Liver (tissue), 9 donors: ENCODE results near the gene ATP10A. TPM values are rescaled to one million over a fixed set of nuclear protein-coding genes. Genes with fewer than 3 reads are reported as not detected.

ENCODE experiments used
- DNase-seq: peaks from one replicate; pipeline ENCODE4 v3.0.0-alpha.2; 2017; ENCODE audit warnings: low spot score
- H3K27ac ChIP-seq, 2 donors: one replicate each; pipeline ENCODE4 v1.7.0; 2013; ENCODE audit warnings: inconsistent platforms in 2 of 2, low read length in 2 of 2, control low read depth in 1 of 2, low read depth in 1 of 2, mild to moderate bottlenecking in 1 of 2
- H3K27me3 ChIP-seq, 4 donors: one replicate each; pipeline versions ENCODE4 v1.6.1 to v1.7.0; 2013; ENCODE audit warnings: low read length in 3 of 4, inconsistent platforms in 1 of 4, mild to moderate bottlenecking in 1 of 4, moderate library complexity in 1 of 4; ENCODE audit not compliant: control insufficient read depth in 4 of 4, insufficient read depth in 4 of 4
- H3K36me3 ChIP-seq, 4 donors: one replicate each; pipeline versions ENCODE4 v1.6.1 to v1.7.0; 2013; ENCODE audit warnings: low read length in 3 of 4, mild to moderate bottlenecking in 3 of 4, low read depth in 1 of 4, moderate library complexity in 1 of 4; ENCODE audit not compliant: control insufficient read depth in 4 of 4, insufficient read depth in 3 of 4
- H3K4me1 ChIP-seq, 4 donors: one replicate each; pipeline versions ENCODE4 v1.6.1 to v1.7.0; 2013; ENCODE audit warnings: low read length in 3 of 4, mild to moderate bottlenecking in 3 of 4, moderate library complexity in 1 of 4; ENCODE audit not compliant: control insufficient read depth in 4 of 4, insufficient read depth in 4 of 4
- H3K4me3 ChIP-seq, 3 donors: one replicate each; pipeline versions ENCODE4 v1.6.1 to v1.7.0; 2013; ENCODE audit warnings: low read length in 3 of 3, control low read depth in 1 of 3, low read depth in 1 of 3, mild to moderate bottlenecking in 1 of 3
- H3K9ac ChIP-seq, 2 donors: one replicate each; pipeline ENCODE4 v1.7.0; 2013; ENCODE audit warnings: low read length in 2 of 2, mild to moderate bottlenecking in 2 of 2, moderate library complexity in 2 of 2, control low read depth in 1 of 2, low read depth in 1 of 2
- H3K9me3 ChIP-seq, 4 donors: one replicate each; pipeline versions ENCODE4 v1.6.1 to v1.7.0; 2013; ENCODE audit warnings: low read length in 3 of 4; ENCODE audit not compliant: control insufficient read depth in 4 of 4
- CTCF ChIP-seq: fragments of 150-350 bp; IDR thresholded peaks from 2 replicates; pipeline ENCODE4 v1.5.1; 2017; ENCODE audit warnings: improper control_type of control experiment, low read depth, low read length; ENCODE audit not compliant: missing input control
- EGR1 ChIP-seq, 2 donors: IDR thresholded peaks; 2 replicates each; pipeline ENCODE4 v1.6.1; 2016 to 2018; ENCODE audit warnings: antibody characterized with exemption in 2 of 2, low read depth in 2 of 2
- FOXA1 ChIP-seq: IDR thresholded peaks from 2 replicates; pipeline ENCODE4 v1.6.1; 2016; ENCODE audit warnings: antibody characterized with exemption
- FOXA2 ChIP-seq: IDR thresholded peaks from 2 replicates; pipeline ENCODE4 v1.6.1; 2016; ENCODE audit warnings: antibody characterized with exemption
- GABPA ChIP-seq, 2 donors: IDR thresholded peaks in 1 of 2; conservative IDR thresholded peaks in 1 of 2; 2 replicates each; pipeline ENCODE4 v1.6.1; 2016; ENCODE audit warnings: antibody characterized with exemption in 2 of 2, mild to moderate bottlenecking in 1 of 2, moderate library complexity in 1 of 2
- HNF4A ChIP-seq, 2 donors: conservative IDR thresholded peaks; 2 replicates each; pipeline ENCODE4 v1.6.1; 2016; ENCODE audit warnings: antibody characterized with exemption in 2 of 2, mild to moderate bottlenecking in 2 of 2
- HNF4G ChIP-seq: IDR thresholded peaks from 2 replicates; pipeline ENCODE4 v1.6.1; 2016; ENCODE audit warnings: antibody characterized with exemption
- JUND ChIP-seq, 2 donors: IDR thresholded peaks; 2 replicates each; pipeline ENCODE4 v1.6.1; 2016; ENCODE audit warnings: antibody characterized with exemption in 2 of 2
- MAX ChIP-seq: IDR thresholded peaks from 2 replicates; pipeline ENCODE4 v1.6.1; 2016; ENCODE audit warnings: antibody characterized with exemption
- NR2F2 ChIP-seq: IDR thresholded peaks from 2 replicates; pipeline ENCODE4 v1.6.1; 2016; ENCODE audit warnings: antibody characterized with exemption
- RAD21 ChIP-seq, 2 donors: IDR thresholded peaks; 2 replicates each; pipeline ENCODE4 v1.6.1; 2016; ENCODE audit warnings: antibody characterized with exemption in 2 of 2, mild to moderate bottlenecking in 2 of 2
- REST ChIP-seq: IDR thresholded peaks from 2 replicates; pipeline ENCODE4 v1.6.1; 2016; ENCODE audit warnings: antibody characterized with exemption, mild to moderate bottlenecking
- RXRA ChIP-seq, 2 donors: IDR thresholded peaks; 2 replicates each; pipeline ENCODE4 v1.6.1; 2017 to 2018; ENCODE audit warnings: antibody characterized with exemption in 2 of 2, mild to moderate bottlenecking in 1 of 2
- SP1 ChIP-seq: IDR thresholded peaks from 2 replicates; pipeline ENCODE4 v1.6.1; 2018; ENCODE audit warnings: antibody characterized with exemption, mild to moderate bottlenecking
- TAF1 ChIP-seq: conservative IDR thresholded peaks from 2 replicates; pipeline ENCODE4 v1.6.1; 2016; ENCODE audit warnings: antibody characterized with exemption, mild to moderate bottlenecking
- YY1 ChIP-seq: IDR thresholded peaks from 2 replicates; pipeline ENCODE4 v1.6.1; 2016; ENCODE audit warnings: antibody characterized with exemption, mild to moderate bottlenecking
- ZBTB33 ChIP-seq: IDR thresholded peaks from 2 replicates; pipeline ENCODE4 v1.6.1; 2016; ENCODE audit warnings: antibody characterized with exemption
- WGBS: extraction: QIAGEN DNeasy Blood & Tissue Kit; methylation state at CpG from one replicate; pipeline ENCODE4 v1.1.7; 2013; 5-methylcytosine and 5-hydroxymethylcytosine counted together
- polyA plus RNA-seq, 2 donors: library from polyadenylated mRNA; stranded (reverse) in 1 of 2; unstranded in 1 of 2; fragments of 200-250 nt in 1 of 2; fragments of >200 nt in 1 of 2; fragmentation: Nextera tagmentation in 1 of 2; extraction: Ambion mirVana in 1 of 2; gene quantifications; one replicate each; pipeline versions ENCODE4 v1.2.1 to v1.2.3, GENCODE V29; 2013 to 2015
- total RNA-seq, 2 donors: library from RNA; depleted of rRNA; stranded (reverse); fragments of >200 nt; gene quantifications; one replicate each; pipeline ENCODE4 v1.2.3, GENCODE V29; 2014
- TF ChIP-seq, protein P1 (sequence below): IDR thresholded peaks from 2 replicates; pipeline ENCODE4 v1.6.1; 2016; ENCODE audit warnings: antibody characterized with exemption
- donor health status: healthy.
- donor health status: healthy.
- donor health status: healthy.
- donor health status: healthy.
- donor health status: healthy.

ATP10A gene
- total and polyA plus RNA-seq, 4 donors: 0.22 to 1.8 (median 0.39) TPM

- no peak for TF ChIP-seq NR2F2
- TF ChIP-seq HNF4A (conservative IDR thresholded peaks at IDR 0.05): no peak
- no peak for TF ChIP-seq SP1
- no peak for TF ChIP-seq YY1
- no peak for TF ChIP-seq CTCF
- TF ChIP-seq JUND (IDR thresholded peaks at IDR 0.05): no peak
- TF ChIP-seq RXRA (IDR thresholded peaks at IDR 0.05): no peak
- TF ChIP-seq MAX: no peak
- TF ChIP-seq FOXA2: no peak
- TF ChIP-seq FOXA1: no peak
- WGBS: 70% methylated on average over 2 of the region's 2 CpGs
- Histone ChIP-seq H3K4me3 (no peak overlapping the region), H3K27ac (no peak overlapping the region), H3K36me3 (no peaks in the 10 kb centered on the region), H3K27me3 (no peaks in the 10 kb centered on the region), H3K9me3 (no peaks in the 10 kb centered on the region), H3K9ac (no peak overlapping the region), H3K4me1 (no peaks in the 10 kb centered on the region)
- no peak for DNase-seq
Measured at GRCh38 chr15:25847051-25847450, 16.1 kb downstream of the ATP10A start.

DNA sequence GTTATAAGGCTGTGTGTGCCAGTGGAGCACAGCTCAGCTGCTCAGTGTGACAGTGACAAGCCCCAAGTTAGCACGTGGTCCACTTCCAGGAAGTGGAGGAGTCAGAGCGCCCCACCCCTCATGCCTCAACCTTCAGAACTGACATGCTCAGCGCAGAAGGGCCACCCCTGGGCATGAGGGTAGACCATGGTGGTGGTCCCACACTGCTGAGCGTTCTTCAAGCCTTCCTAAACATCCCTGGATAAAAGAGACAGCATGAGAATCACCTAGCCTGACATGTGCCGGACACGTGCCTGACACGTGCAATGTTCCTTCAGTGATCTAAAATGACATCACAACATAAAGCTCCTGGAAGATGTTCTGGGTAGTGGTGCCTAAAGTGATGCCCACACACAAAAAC lies 16.8 kb downstream of the ATP10A start:
- Histone ChIP-seq H3K36me3 (no peaks in the 10 kb centered on the region), H3K27ac (no peak overlapping the region), H3K27me3 (no peaks in the 10 kb centered on the region), H3K4me3 (no peak overlapping the region), H3K4me1 (no peaks in the 10 kb centered on the region), H3K9ac (no peak overlapping the region), H3K9me3 (no peaks in the 10 kb centered on the region)
- TF ChIP-seq CTCF: no peak
- no peak for TF ChIP-seq REST
- no peak for TF ChIP-seq MAX
- no peak for TF ChIP-seq SP1
- no peak for TF ChIP-seq FOXA1
- TF ChIP-seq NR2F2: no peak
- no peak for TF ChIP-seq HNF4G
- TF ChIP-seq RXRA (IDR thresholded peaks at IDR 0.05): no peak
- no peak for TF ChIP-seq FOXA2
- no peak for TF ChIP-seq HNF4A (conservative IDR thresholded peaks at IDR 0.05)
- TF ChIP-seq, protein P1, sequence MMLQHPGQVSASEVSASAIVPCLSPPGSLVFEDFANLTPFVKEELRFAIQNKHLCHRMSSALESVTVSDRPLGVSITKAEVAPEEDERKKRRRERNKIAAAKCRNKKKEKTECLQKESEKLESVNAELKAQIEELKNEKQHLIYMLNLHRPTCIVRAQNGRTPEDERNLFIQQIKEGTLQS: no peak
- TF ChIP-seq EGR1 (IDR thresholded peaks at IDR 0.05; ENCODE audit: low read depth in 2 of 2): no peak
- TF ChIP-seq GABPA (IDR thresholded peaks at IDR 0.05 in 1 of 2, conservative IDR thresholded peaks at IDR 0.05 in 1 of 2): no peak
- TF ChIP-seq ZBTB33: no peak
- TF ChIP-seq YY1: no peak
- TF ChIP-seq RAD21 (IDR thresholded peaks at IDR 0.05): no peak
- TF ChIP-seq JUND (IDR thresholded peaks at IDR 0.05): no peak
- TF ChIP-seq TAF1: no peak
- WGBS: 68% methylated on average over 7 of the region's 7 CpGs
- DNase-seq: no peak
